Myometrial cell (primary cell): Measurements from ENCODE around the gene AFAP1. TPM values are rescaled to one million over a fixed set of nuclear protein-coding genes. Genes with fewer than 3 reads are reported as not detected.

Experiments used
- total RNA-seq: library from RNA; depleted of rRNA; stranded (reverse); fragments of >200 nt; gene quantifications from 2 replicates; pipeline ENCODE4 v1.2.3, GENCODE V29; 2015

The AFAP1 gene
- 53.3 and 53.7 TPM in 2 replicates for total RNA-seq

GRCh38 chr4:7939377-7940108 lies at the start of gene AFAP1:
Gene AFAP1, minus strand, starts transcription at chr4:7939861. Its CDS starts 67,783 bp downstream, at chr4:7872078.

Other genes with a start within 250 kb of the AFAP1 start
- gene ABLIM2, start 219.0 kb upstream of the AFAP1 start, total RNA-seq, result not detected in 2 replicates